Stimulated activated naive CD8-positive, alpha-beta T cell treated with anti-CD3 and anti-CD28 coated beads, Interleukin-15, amount 100 ng/mL, for 72 hours (primary cell): Measurements from ENCODE around the gene KRTAP21-3.
"Not testable (repeated sequence)": the region's sequence is repeated elsewhere in the genome, so short reads cannot be mapped to it uniquely, and the experiment has no call there.

Experiments used
- ATAC-seq: fragments of 150-1000 bp; cut with Tn5 transposase; 2 replicates; pipeline ENCODE4 v1.10.0; 2021; ENCODE audit warnings: mild to moderate bottlenecking, moderate library complexity
- DNase-seq, 2 donors: peaks; one replicate each; pipeline ENCODE4 v3.0.0; 2021 to 2022
- H3K27ac Mint-ChIP-seq, 2 donors: one replicate each; pipeline ENCODE4 v1.8.0; 2022; ENCODE audit warnings: mild to moderate bottlenecking in 2 of 2, mixed read lengths in 2 of 2, moderate library complexity in 2 of 2
- H3K27me3 Mint-ChIP-seq: one replicate; pipeline ENCODE4 v1.8.0; 2022; ENCODE audit warnings: mixed read lengths
- H3K4me1 Mint-ChIP-seq: one replicate; pipeline ENCODE4 v1.8.0; 2022; ENCODE audit warnings: mild to moderate bottlenecking, mixed read lengths
- H3K4me3 Mint-ChIP-seq, 2 donors: one replicate each; pipeline ENCODE4 v1.8.0; 2022; ENCODE audit warnings: mild to moderate bottlenecking in 2 of 2, mixed read lengths in 2 of 2, moderate library complexity in 1 of 2
- H3K9me3 Mint-ChIP-seq, 2 donors: one replicate each; pipeline ENCODE4 v1.8.0; 2022; ENCODE audit warnings: mixed read lengths in 2 of 2

The KRTAP21-3 gene, protein sequence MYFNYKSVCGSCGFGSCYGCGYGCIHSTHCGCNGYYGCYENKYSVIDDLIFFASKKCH

DNA sequence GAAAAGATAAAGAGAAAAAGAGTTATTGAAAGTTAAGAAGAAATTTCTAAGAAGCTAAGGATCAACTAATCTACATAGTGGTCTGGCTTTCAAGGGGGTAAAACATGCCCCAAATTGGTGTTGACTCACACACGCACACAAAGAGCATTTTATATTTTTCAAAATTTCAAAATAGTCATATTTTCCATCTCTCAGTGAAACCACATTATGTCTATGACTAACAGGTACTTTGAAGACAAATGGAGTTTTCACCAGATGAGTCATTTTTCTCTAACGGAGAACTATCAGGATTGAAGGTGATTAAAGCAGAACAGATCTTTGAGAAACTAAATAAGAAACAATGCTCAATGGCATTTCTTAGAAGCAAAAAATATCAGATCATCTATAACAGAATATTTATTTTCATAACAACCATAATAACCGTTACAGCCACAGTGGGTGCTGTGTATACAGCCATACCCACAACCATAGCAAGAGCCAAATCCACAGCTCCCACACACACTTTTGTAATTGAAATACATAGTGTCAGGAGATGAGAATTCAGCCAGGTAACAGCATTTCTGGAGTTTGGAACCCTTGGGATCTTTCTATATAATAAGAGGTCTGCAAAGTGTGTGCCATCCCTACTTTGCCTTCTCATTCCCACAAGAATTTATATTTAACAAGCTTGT, at the start of gene KRTAP21-3:
Gene KRTAP21-3, minus strand, starts transcription at position 539 of the 671 bp plus-strand sequence. Its CDS starts 18 bp downstream, at position 521.
- H3K27ac Mint-ChIP-seq, result peak within 1 kb of the TSS; percentile 75 to 93
- peaks cover 7 to 8% of the 10 kb centered on the region in 2 donors for H3K9me3 Mint-ChIP-seq
- peaks cover 22% of the 10 kb centered on the region for H3K4me1 Mint-ChIP-seq
- peak; percentile 20 to 26 for DNase-seq
- peak within 1 kb of the TSS in 1 of 2 donors; percentile 17 for H3K4me3 Mint-ChIP-seq
- peaks cover 12% of the 10 kb centered on the region for H3K27me3 Mint-ChIP-seq
- ATAC-seq, result peak; percentile 95

DNA sequence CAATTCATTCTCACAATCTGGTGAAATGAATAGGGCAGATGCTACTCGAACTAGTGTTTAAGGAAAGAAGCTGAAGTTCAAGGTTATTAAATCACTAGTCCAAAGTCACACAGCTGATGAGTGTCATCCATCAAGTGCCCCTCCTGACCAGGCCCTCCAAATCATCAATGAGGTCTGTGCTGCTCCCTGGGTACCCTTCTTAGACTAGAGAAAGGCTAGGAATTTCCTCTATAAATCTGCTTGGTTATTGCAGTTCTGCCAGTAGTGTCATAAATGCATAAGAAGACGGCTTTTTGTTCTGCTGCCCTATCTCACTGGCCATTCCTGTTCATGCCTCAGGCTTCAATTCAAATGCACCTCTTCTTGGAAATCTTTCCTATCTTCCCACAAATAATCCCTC, 42.2 kb upstream of the KRTAP21-3 start:
- ATAC-seq, result no peak
- Mint-ChIP-seq H3K4me3 (no peak overlapping the region), H3K27me3 (peaks cover 10% of the 10 kb centered on the region), H3K27ac (no peak overlapping the region), H3K4me1 (no peaks in the 10 kb centered on the region), H3K9me3 (no peaks in the 10 kb centered on the region)
- DNase-seq, result no peak

DNA sequence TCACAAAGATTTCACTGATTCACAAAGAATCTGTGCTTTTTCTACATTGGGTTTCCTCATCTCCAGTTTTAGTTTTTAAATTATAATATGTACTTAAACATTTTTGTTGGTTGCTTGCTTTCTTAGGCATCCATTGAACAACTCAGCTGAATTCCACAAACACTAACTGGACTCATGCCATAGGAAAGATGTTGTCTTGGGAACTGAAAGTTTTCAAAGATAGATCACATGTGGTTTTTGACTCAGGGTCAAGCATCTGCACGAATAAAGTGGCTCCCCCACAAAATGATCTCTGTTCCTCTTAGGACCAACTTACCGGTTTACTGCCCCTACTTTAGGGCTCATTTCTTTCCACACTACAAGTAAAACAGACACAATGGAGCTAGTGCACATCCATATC, 39.7 kb upstream of the KRTAP21-3 start:
- H3K4me3 Mint-ChIP-seq, result no peak overlapping the region
- peaks cover 10% of the 10 kb centered on the region for H3K27me3 Mint-ChIP-seq
- no peaks in the 10 kb centered on the region for H3K9me3 Mint-ChIP-seq
- DNase-seq (no peak), ATAC-seq (no peak)
- no peak overlapping the region for H3K27ac Mint-ChIP-seq
- no peaks in the 10 kb centered on the region for H3K4me1 Mint-ChIP-seq

DNA sequence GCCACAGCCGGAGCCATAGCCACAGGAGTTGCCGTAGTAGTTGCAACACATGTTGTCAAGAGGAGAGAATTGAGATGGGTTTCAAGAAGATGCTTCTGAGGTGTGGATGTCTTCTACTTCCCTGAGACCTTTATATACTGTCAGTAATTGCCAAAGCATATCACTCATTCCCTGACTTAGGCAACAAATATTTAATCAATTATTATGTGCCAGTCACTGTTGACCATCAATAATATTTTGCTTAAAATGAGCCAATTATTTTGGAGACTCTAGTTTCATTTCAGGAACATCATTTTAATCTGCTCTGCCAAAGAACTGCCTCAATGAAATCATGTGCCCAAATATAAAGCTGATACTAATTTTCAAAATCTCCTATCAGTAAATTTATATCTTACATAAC, 36.8 kb upstream of the KRTAP21-3 start, which contains the start of gene KRTAP21-1:
Gene KRTAP21-1, minus strand, starts transcription at position 101 of the 400 bp plus-strand sequence. Its CDS starts 50 bp downstream, at position 51.
- not testable (repeated sequence) for H3K4me1 Mint-ChIP-seq, DNase-seq, H3K9me3 Mint-ChIP-seq, H3K27ac Mint-ChIP-seq, H3K4me3 Mint-ChIP-seq, ATAC-seq
- peaks cover 19% of the 10 kb centered on the region for H3K27me3 Mint-ChIP-seq

DNA sequence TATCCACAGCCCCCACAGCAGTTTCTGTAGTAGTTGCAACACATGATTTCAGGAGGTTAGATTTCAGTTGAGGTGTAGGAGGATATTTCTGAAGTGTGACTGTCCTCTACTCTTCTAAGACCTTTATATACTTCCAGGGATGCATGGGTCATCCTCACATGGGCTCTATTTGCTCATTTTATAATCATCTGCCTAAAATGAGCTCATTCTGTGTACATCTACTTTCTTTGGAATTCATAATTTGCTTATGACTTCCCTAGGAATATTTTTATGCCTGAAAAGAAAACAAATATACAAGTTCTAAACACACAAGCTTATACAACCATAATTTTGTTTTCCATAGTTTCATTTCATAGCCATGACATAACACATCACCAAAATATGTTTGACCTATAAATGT, 28.6 kb upstream of the KRTAP21-3 start, which contains the start of gene KRTAP21-2:
Gene KRTAP21-2, minus strand, starts transcription at position 101 of the 400 bp plus-strand sequence. Its CDS starts 57 bp downstream, at position 44.
- no peak within 1 kb of the TSS for H3K27ac Mint-ChIP-seq
- H3K27me3 Mint-ChIP-seq, result peaks cover 5% of the 10 kb centered on the region
- ATAC-seq (no peak), DNase-seq (no peak)
- peaks cover 0 to 8% of the 10 kb centered on the region in 2 donors for H3K9me3 Mint-ChIP-seq
- H3K4me3 Mint-ChIP-seq, result no peak within 1 kb of the TSS
- no peaks in the 10 kb centered on the region for H3K4me1 Mint-ChIP-seq

DNA sequence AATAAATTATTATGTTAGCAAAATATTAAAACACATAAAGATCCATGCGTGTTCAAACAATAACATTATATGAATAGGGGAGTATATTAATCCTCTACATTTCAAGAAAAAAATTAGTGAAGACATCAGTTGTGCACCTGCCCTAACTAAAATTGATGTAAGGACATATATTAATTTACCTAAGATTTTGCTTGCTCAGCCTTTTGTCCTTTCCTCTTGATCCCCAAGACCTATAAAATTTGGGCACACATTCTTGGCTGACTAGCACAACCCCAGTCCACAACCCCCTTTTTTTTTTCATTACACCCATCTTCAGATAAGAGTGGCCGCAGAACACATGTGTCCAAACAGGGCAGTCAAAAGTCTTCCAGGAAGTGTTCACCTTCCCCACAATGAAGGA, 21.9 kb upstream of the KRTAP21-3 start:
- H3K9me3 Mint-ChIP-seq, result peaks cover 0 to 4% of the 10 kb centered on the region in 2 donors
- DNase-seq, result no peak
- no peak overlapping the region for H3K4me3 Mint-ChIP-seq
- ATAC-seq, result no peak
- H3K27ac Mint-ChIP-seq, result no peak overlapping the region
- no peaks in the 10 kb centered on the region for H3K27me3 Mint-ChIP-seq
- no peaks in the 10 kb centered on the region for H3K4me1 Mint-ChIP-seq

DNA sequence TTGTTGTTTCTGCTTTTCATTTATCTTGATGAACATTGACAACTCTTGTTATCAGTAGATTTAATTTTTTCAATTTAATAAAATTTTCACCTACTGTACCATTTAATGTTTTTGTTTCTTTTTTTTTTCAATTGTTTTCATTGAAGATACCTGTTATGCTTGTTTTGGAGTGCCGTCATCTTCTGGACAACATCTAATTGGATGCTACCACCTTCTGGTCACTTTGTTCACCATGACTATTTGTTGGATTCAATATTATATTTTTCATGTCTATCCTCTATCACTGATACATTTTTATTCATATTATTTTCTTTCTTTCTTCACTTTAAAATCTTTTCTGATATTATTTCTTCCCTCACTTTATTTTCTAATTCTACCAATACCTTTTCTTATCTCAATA, 14.4 kb upstream of the KRTAP21-3 start:
- no peak for DNase-seq
- Mint-ChIP-seq H3K9me3 (peaks cover 0 to under 1% of the 10 kb centered on the region in 2 donors), H3K27ac (peak overlapping the region in 1 of 2 donors; percentile 62), H3K4me3 (no peak overlapping the region), H3K27me3 (peaks cover under 1% of the 10 kb centered on the region), H3K4me1 (no peaks in the 10 kb centered on the region)
- no peak for ATAC-seq

DNA sequence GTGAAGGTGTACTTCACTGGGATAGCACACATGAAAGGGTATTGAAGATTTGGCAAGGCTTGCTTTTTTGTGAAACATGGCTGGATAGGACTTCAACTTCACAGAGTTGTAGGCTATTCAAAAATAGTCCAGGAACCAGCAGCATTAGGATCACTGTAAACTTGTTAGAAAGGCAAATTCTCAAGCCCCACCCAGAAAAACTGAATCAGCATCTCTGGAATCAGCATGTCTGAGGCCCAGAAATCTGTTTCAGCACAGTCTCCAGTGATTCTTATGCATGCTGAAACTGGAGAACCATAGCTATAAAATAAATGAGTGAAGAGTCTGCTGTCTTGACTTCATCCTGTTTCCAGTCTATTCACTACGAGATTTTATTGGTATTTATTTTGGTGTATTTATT, 8.1 kb upstream of the KRTAP21-3 start:
- ATAC-seq (no peak), DNase-seq (no peak)
- no peak overlapping the region for H3K27ac Mint-ChIP-seq
- H3K4me1 Mint-ChIP-seq, result no peaks in the 10 kb centered on the region
- no peak overlapping the region for H3K4me3 Mint-ChIP-seq
- peaks cover 0 to 8% of the 10 kb centered on the region in 2 donors for H3K9me3 Mint-ChIP-seq
- H3K27me3 Mint-ChIP-seq, result peaks cover 47% of the 10 kb centered on the region

DNA sequence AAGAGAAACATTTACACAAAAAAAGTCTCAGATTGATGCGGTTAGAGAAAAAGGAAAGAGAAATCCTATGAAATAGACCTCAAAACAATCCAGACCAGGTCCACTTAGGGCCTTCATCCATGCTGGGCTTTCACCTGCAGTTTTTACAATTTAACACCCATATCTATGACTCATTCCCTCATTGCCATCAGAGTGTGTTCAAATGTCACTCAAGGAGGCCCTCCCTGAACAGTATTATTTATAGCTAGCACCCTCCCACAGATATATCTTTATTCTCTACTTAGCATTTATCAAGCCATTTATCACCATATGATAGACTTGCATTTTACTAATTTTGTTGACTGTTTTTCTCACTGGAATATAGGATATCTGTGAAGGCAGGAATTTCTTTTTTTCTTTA, 824 bp upstream of the KRTAP21-3 start:
- ATAC-seq, result peak; percentile 63

DNA sequence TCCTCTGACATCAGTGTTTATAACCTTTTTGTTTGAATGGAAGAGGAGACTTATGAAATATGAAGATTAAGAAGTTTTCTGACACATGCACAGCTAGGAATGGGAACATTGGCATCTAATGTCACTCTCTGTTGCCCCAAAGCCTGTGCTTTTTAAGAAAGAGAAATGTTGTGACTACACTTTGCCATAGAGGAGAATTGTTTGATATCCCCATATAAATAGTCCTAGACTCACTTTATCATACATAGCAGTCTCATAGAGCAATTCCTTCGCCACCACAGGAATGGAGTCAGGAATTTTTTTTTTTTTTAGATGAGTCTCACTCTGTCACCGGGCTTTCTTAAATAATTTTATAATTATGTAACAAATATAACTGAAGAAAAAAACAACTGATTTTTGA, 1.5 kb downstream of the KRTAP21-3 start:
- Mint-ChIP-seq H3K27ac (peak overlapping the region in 1 of 2 donors; percentile 93), H3K9me3 (peaks cover 7 to 8% of the 10 kb centered on the region in 2 donors), H3K4me1 (peaks cover 22% of the 10 kb centered on the region), H3K4me3 (no peak overlapping the region), H3K27me3 (no peaks in the 10 kb centered on the region)
- ATAC-seq (no peak), DNase-seq (no peak)

More for the DNA sequence above, 824 bp upstream of the KRTAP21-3 start:
- peaks cover 19% of the 10 kb centered on the region for H3K27me3 Mint-ChIP-seq
- peaks cover 7 to 8% of the 10 kb centered on the region in 2 donors for H3K9me3 Mint-ChIP-seq
- H3K27ac Mint-ChIP-seq, result peak overlapping the region; percentile 75 to 82
- DNase-seq, result no peak
- H3K4me1 Mint-ChIP-seq, result peaks cover 22% of the 10 kb centered on the region
- H3K4me3 Mint-ChIP-seq, result peak overlapping the region in 1 of 2 donors; percentile 17

DNA sequence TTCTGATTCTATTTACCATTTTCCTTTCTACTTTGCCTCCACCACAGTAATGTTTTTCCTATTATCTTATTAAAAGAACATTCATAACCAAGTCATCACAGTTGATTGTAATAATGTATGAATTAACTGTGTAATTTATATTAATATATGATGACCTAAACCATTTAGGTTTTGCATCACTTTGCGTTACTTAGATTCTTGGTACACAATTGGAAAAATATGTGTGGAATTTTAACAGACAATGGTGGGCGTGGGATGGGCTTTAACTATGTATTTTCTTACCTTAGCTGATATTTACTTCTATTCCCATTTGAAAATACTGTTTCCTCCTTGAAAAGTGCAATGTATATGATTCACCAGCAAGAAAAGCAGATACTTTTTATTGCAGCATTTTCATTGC, 3.6 kb downstream of the KRTAP21-3 start:
- ATAC-seq (no peak), DNase-seq (no peak)
- Mint-ChIP-seq H3K4me1 (peaks cover 27% of the 10 kb centered on the region), H3K4me3 (no peak overlapping the region), H3K27me3 (no peaks in the 10 kb centered on the region), H3K27ac (no peak overlapping the region), H3K9me3 (peaks cover 16 to 19% of the 10 kb centered on the region in 2 donors)

DNA sequence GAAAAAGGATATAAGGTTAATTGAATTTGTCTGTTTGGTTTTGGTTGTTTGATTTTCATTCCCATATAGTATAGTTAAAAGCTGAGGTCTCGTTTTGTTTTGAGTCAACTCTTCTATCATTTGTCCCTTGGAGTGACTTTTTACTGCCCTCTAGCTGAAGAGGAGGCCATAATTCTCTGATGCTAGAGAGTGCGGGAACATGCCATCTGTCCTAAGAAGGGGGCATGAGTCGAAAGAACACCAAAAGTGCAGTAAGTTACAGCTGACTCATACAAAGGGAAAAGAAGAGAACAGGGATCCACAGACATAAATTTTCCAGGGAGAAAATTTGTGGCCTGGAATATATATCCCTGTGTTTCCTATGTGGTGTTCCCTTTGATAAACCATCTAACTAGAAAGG, 4.1 kb downstream of the KRTAP21-3 start:
- Mint-ChIP-seq H3K4me1 (peaks cover 24% of the 10 kb centered on the region), H3K27ac (no peak overlapping the region), H3K4me3 (no peak overlapping the region), H3K27me3 (no peaks in the 10 kb centered on the region), H3K9me3 (peaks cover 16 to 19% of the 10 kb centered on the region in 2 donors)
- no peak for ATAC-seq
- no peak for DNase-seq

DNA sequence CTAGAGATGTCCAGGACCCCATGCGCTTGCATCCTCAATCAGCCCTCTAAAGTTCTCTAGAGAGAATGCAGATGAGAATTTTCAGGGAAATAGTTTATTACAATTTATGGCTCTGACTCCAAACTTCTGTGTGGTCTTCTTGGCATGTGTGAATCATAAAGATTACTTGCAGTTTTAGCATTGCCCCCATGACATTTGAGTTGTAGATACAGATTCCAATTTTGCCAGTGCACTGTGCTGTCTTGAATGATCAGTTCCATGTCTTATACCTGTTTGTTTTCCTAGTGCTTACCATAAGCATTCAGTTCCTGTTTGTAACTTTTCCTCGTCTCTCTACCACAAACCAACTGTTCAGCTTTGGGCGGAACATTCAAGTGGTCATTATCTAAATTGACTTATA, 4.8 kb downstream of the KRTAP21-3 start:
- H3K4me3 Mint-ChIP-seq, result no peak overlapping the region
- H3K27ac Mint-ChIP-seq, result no peak overlapping the region
- peaks cover 16 to 19% of the 10 kb centered on the region in 2 donors for H3K9me3 Mint-ChIP-seq
- no peaks in the 10 kb centered on the region for H3K27me3 Mint-ChIP-seq
- DNase-seq (no peak), ATAC-seq (no peak)
- H3K4me1 Mint-ChIP-seq, result peaks cover 18% of the 10 kb centered on the region

DNA sequence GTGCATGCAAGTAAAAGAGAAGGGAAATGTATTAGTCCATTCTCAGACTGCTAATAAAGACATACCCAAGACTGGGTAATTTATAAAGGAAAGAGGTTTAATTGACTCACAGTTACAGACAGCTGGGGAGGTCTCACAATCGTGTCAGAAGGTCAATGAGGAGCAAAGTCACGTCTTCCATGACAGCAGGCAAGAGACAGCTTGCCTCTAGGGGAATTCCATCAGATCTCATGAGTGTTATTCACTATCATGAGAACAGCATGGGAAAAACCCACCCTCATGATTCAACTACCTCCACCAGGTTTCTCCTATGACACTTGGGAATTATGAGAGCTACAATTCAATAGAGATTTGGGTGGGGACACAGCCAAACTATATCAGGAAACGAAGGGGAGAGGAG, 8.1 kb downstream of the KRTAP21-3 start:
- ATAC-seq, result peak; percentile 74
- H3K4me1 Mint-ChIP-seq, result peaks cover 5% of the 10 kb centered on the region

DNA sequence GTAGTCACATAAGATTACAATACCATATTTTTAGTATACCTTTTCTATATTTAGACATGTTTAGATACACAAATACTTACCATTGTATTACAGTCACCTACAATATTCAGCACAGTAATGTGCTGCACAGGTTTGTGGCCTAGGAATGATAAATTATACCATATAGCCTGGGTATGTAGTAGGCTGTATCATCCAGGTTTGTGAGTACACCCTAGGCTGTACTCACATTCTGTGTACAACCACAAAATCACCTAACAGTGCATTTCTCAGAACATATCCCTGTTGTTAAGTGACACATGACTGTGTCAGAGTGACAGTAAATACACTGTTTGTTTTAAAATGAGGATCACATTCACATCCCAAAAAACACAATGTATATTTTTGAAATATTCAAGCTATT, 11.2 kb downstream of the KRTAP21-3 start:
- DNase-seq (no peak), ATAC-seq (no peak)
- Mint-ChIP-seq H3K27ac (no peak overlapping the region), H3K27me3 (peaks cover 8% of the 10 kb centered on the region), H3K4me3 (no peak overlapping the region), H3K9me3 (peaks cover 8 to 13% of the 10 kb centered on the region in 2 donors), H3K4me1 (peaks cover 5% of the 10 kb centered on the region)

More for the DNA sequence above, 8.1 kb downstream of the KRTAP21-3 start:
- Mint-ChIP-seq H3K9me3 (peaks cover 8 to 13% of the 10 kb centered on the region in 2 donors), H3K4me3 (no peak overlapping the region), H3K27me3 (peaks cover 4% of the 10 kb centered on the region), H3K27ac (no peak overlapping the region)
- peak in 1 of 2 donors; percentile 13 for DNase-seq

DNA sequence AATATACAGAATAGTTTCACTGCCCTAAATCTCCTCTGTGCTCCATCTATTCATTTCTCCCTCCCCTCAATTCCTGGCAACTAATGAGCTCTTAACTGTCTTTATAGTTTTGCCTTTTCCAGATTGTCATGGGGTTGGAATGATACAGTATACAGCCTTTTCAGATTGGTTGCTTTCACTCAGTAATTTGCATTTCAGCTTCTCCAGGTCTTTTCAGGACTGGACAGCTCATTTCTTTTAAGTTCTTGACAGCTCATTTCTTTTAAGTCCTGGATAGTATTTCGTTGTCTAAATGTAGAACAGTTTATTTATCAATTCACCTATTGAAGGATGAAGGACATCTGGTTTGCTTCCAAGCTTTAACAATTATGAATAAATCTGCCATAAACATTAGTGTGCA, 22.6 kb downstream of the KRTAP21-3 start:
- no peak overlapping the region for H3K4me3 Mint-ChIP-seq
- H3K4me1 Mint-ChIP-seq, result no peaks in the 10 kb centered on the region
- DNase-seq (no peak), ATAC-seq (no peak)
- no peaks in the 10 kb centered on the region for H3K27me3 Mint-ChIP-seq
- no peak overlapping the region for H3K27ac Mint-ChIP-seq
- peaks cover 7 to 21% of the 10 kb centered on the region in 2 donors for H3K9me3 Mint-ChIP-seq
